ENCODE results near the gene PPP2R2D.

PPP2R2D gene

DNA sequence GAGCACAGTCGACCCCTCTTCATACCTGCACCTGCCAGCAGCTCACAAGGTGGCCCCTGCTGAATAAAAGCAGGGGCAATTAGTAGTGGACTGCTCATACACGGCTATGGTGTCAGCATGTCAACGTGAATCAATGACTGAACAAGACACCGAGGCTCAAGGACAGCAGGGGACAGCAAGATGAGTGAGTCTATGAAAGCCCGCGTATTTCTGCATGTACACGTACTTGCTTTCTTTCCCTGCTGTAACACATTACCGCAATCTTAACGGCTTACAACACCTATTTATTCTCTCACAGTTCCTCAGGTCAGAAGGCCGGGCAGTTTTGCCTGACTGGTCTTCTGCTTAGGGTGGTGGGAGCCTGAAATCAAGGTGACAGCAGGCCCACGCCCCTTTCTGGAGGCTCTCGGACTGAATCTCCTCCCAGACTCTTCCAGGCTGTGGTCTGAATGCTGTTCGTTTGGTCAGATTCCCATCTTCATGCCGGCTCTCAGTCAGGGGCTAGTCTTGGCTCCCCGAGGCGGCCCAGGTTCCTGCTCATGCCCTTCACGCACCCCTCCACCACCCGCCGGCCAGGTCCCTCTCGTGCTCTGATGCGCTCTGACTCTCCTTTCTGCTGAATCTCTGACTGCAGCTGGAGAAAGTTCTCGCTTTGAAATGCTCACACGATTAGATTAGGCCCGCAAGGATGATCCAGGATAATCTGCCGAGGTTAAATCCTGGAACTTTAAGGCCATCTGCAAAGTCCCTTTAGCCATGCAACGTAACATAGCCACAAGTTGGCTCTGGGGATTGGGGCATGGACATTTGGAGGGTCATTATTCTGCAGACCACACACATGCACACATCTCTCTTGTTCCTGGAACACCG, 7.8 kb upstream of the PPP2R2D start:
- no peaks in the 10 kb centered on the region for H3K9me2 ChIP-seq (replicated peaks; ENCODE audit: low read depth, low read length)
- no peak overlapping the region for H3K4me3 ChIP-seq (ENCODE audit: low read length, poor library complexity, severe bottlenecking)
- H4K20me1 ChIP-seq (ENCODE audit: insufficient read depth, low read length, poor library complexity, severe bottlenecking) = no peaks in the 10 kb centered on the region
- H3K27me3 ChIP-seq (ENCODE audit: insufficient read depth, low read length, poor library complexity, severe bottlenecking) = no peaks in the 10 kb centered on the region
- H3K4me2 ChIP-seq (ENCODE audit: low read depth, low read length, poor library complexity, severe bottlenecking) = no peak overlapping the region
- no peaks in the 10 kb centered on the region for H3K36me3 ChIP-seq (ENCODE audit: insufficient read depth, low read length)
- H3K4me1 ChIP-seq (ENCODE audit: insufficient read depth, low read length, poor library complexity, severe bottlenecking) = peaks cover 35% of the 10 kb centered on the region
- no peaks in the 10 kb centered on the region for H3K79me2 ChIP-seq (ENCODE audit: insufficient read depth, low read length)
- no peaks in the 10 kb centered on the region for H3K9me3 ChIP-seq (ENCODE audit: insufficient read depth, low read depth, low read length)
- TF ChIP-seq EZH2phosphoT487 (IDR thresholded peaks at IDR 0.05; ENCODE audit: borderline replicate concordance) = no peak
- TF ChIP-seq, protein P1, sequence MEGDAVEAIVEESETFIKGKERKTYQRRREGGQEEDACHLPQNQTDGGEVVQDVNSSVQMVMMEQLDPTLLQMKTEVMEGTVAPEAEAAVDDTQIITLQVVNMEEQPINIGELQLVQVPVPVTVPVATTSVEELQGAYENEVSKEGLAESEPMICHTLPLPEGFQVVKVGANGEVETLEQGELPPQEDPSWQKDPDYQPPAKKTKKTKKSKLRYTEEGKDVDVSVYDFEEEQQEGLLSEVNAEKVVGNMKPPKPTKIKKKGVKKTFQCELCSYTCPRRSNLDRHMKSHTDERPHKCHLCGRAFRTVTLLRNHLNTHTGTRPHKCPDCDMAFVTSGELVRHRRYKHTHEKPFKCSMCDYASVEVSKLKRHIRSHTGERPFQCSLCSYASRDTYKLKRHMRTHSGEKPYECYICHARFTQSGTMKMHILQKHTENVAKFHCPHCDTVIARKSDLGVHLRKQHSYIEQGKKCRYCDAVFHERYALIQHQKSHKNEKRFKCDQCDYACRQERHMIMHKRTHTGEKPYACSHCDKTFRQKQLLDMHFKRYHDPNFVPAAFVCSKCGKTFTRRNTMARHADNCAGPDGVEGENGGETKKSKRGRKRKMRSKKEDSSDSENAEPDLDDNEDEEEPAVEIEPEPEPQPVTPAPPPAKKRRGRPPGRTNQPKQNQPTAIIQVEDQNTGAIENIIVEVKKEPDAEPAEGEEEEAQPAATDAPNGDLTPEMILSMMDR (conservative IDR thresholded peaks at IDR 0.05; ENCODE audit: low read length) = no peak
- peaks cover 8% of the 10 kb centered on the region; the same call in 1 of the 2 replicates for H3F3A ChIP-seq (ENCODE audit: low read depth)
- H3K9ac ChIP-seq (ENCODE audit: low read depth, low read length, poor library complexity, severe bottlenecking) = no peak overlapping the region
- no peak overlapping the region for H2AFZ ChIP-seq (ENCODE audit: low read length)

DNA sequence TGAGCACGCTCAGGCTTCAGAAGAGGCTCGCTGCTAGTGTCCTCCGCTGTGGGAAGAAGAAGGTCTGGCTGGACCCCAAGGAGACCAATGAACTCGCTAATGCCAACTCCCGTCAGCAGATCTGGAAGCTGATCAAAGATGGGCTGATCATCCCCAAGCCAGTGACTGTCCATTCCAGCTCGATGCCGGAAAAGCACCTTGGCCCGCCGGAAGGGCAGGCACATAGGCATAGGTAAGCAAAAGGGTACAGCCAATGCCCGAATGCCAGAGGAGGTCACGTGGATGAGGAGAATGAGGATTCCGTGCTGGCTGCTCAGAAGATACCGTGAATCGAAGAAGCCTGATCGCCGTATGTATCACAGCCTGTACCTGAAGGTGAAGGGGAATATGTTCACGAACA, 5.7 kb upstream of the PPP2R2D start:
- peaks cover 55% of the 10 kb centered on the region for H3K4me1 ChIP-seq (ENCODE audit: insufficient read depth, low read length, poor library complexity, severe bottlenecking)

DNA sequence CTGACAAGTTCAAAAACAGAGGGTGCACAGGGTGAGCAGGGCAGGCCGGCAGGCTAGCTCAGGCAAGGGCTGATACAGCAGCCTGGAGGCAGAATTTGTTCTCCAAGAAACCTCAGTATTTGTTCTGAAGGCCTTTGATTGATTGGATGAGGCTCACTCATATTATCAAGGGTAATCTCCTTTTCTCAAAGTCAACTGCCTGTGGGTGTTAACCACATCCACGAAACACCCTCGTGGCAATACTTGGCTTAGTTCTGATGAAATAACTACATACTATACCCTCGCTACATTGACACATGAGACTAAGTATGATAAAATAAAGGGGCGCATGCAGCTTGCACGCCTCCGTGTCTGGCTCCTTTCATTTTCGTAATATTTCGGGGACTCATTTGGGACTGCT, 4.4 kb upstream of the PPP2R2D start:
- no peak for TF ChIP-seq EZH2phosphoT487 (IDR thresholded peaks at IDR 0.05; ENCODE audit: borderline replicate concordance)
- TF ChIP-seq, protein P1 (conservative IDR thresholded peaks at IDR 0.05; ENCODE audit: low read length) = no peak
- peaks cover 4% of the 10 kb centered on the region for H3K79me2 ChIP-seq (ENCODE audit: insufficient read depth, low read length)
- no peaks in the 10 kb centered on the region for H3K27me3 ChIP-seq (ENCODE audit: insufficient read depth, low read length, poor library complexity, severe bottlenecking)
- H3K9me3 ChIP-seq (ENCODE audit: insufficient read depth, low read depth, low read length) = no peaks in the 10 kb centered on the region
- peak overlapping the region; percentile 86 for H3K4me2 ChIP-seq (ENCODE audit: low read depth, low read length, poor library complexity, severe bottlenecking)
- peak overlapping the region; percentile 63 for H3K4me3 ChIP-seq (ENCODE audit: low read length, poor library complexity, severe bottlenecking)
- H3F3A ChIP-seq (ENCODE audit: low read depth) = peaks cover 8% of the 10 kb centered on the region; the same call in 1 of the 2 replicates
- H3K9ac ChIP-seq (ENCODE audit: low read depth, low read length, poor library complexity, severe bottlenecking) = peak overlapping the region; percentile 61
- H3K9me2 ChIP-seq (replicated peaks; ENCODE audit: low read depth, low read length) = no peaks in the 10 kb centered on the region
- H3K36me3 ChIP-seq (ENCODE audit: insufficient read depth, low read length) = no peaks in the 10 kb centered on the region
- peaks cover under 1% of the 10 kb centered on the region for H4K20me1 ChIP-seq (ENCODE audit: insufficient read depth, low read length, poor library complexity, severe bottlenecking)
- peaks cover 51% of the 10 kb centered on the region for H3K4me1 ChIP-seq (ENCODE audit: insufficient read depth, low read length, poor library complexity, severe bottlenecking)
- H2AFZ ChIP-seq (ENCODE audit: low read length) = no peak overlapping the region

More for the DNA sequence above, 5.7 kb upstream of the PPP2R2D start:
- no peaks in the 10 kb centered on the region for H3K79me2 ChIP-seq (ENCODE audit: insufficient read depth, low read length)
- H3K9me2 ChIP-seq (replicated peaks; ENCODE audit: low read depth, low read length) = no peaks in the 10 kb centered on the region
- H2AFZ ChIP-seq (ENCODE audit: low read length) = no peak overlapping the region
- H3F3A ChIP-seq (ENCODE audit: low read depth) = peaks cover 8% of the 10 kb centered on the region; the same call in 1 of the 2 replicates
- H3K4me3 ChIP-seq (ENCODE audit: low read length, poor library complexity, severe bottlenecking) = no peak overlapping the region
- H3K9ac ChIP-seq (ENCODE audit: low read depth, low read length, poor library complexity, severe bottlenecking) = no peak overlapping the region
- no peaks in the 10 kb centered on the region for H3K27me3 ChIP-seq (ENCODE audit: insufficient read depth, low read length, poor library complexity, severe bottlenecking)
- TF ChIP-seq EZH2phosphoT487 (IDR thresholded peaks at IDR 0.05; ENCODE audit: borderline replicate concordance) = no peak
- TF ChIP-seq, protein P1 (conservative IDR thresholded peaks at IDR 0.05; ENCODE audit: low read length) = no peak
- no peak overlapping the region for H3K4me2 ChIP-seq (ENCODE audit: low read depth, low read length, poor library complexity, severe bottlenecking)
- H3K36me3 ChIP-seq (ENCODE audit: insufficient read depth, low read length) = no peaks in the 10 kb centered on the region
- no peaks in the 10 kb centered on the region for H3K9me3 ChIP-seq (ENCODE audit: insufficient read depth, low read depth, low read length)
- H4K20me1 ChIP-seq (ENCODE audit: insufficient read depth, low read length, poor library complexity, severe bottlenecking) = no peaks in the 10 kb centered on the region
